ENCODE data around the gene FAM20C.

GRCh38 chr7:145863-146262 is 46.5 kb upstream of the FAM20C start:
- TF ChIP-seq, protein P1, sequence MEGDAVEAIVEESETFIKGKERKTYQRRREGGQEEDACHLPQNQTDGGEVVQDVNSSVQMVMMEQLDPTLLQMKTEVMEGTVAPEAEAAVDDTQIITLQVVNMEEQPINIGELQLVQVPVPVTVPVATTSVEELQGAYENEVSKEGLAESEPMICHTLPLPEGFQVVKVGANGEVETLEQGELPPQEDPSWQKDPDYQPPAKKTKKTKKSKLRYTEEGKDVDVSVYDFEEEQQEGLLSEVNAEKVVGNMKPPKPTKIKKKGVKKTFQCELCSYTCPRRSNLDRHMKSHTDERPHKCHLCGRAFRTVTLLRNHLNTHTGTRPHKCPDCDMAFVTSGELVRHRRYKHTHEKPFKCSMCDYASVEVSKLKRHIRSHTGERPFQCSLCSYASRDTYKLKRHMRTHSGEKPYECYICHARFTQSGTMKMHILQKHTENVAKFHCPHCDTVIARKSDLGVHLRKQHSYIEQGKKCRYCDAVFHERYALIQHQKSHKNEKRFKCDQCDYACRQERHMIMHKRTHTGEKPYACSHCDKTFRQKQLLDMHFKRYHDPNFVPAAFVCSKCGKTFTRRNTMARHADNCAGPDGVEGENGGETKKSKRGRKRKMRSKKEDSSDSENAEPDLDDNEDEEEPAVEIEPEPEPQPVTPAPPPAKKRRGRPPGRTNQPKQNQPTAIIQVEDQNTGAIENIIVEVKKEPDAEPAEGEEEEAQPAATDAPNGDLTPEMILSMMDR (IDR thresholded peaks at IDR 0.05; ENCODE audit: insufficient read depth, low read length): no peak
- no peak for TF ChIP-seq POLR2AphosphoS5 (IDR thresholded peaks at IDR 0.05; ENCODE audit: low read depth)

Data from HL-60 (cell line).